RWPE2 (cell line): ENCODE measurements around the gene ZBBX.

Experiments used
- ATAC-seq: fragments of 200-7000 bp; cut with Tn5 transposase; 3 replicates; pipeline ENCODE4 v1.9.1; 2021; ENCODE audit warnings: low read depth
- DNase-seq: peaks from one replicate; pipeline ENCODE4 v3.0.0-alpha.2; 2020; ENCODE audit warnings: low spot score
- H3K27ac ChIP-seq: fragments of 450-650 bp; 2 replicates; pipeline ENCODE4 v1.5.1; 2017; ENCODE audit warnings: mild to moderate bottlenecking; ENCODE audit not compliant: poor library complexity, severe bottlenecking
- H3K27me3 ChIP-seq: fragments of 250-450 bp; sonication (Bioruptor Pico); 2 replicates; pipeline ENCODE4 v1.5.1; 2021; ENCODE audit warnings: mild to moderate bottlenecking, moderate library complexity; ENCODE audit not compliant: insufficient read depth, poor library complexity, severe bottlenecking
- H3K36me3 ChIP-seq: fragments of 250-450 bp; sonication (Bioruptor Pico); 2 replicates; pipeline ENCODE4 v1.5.1; 2020; ENCODE audit warnings: low read depth, mild to moderate bottlenecking, moderate library complexity
- H3K4me1 ChIP-seq: fragments of 250-450 bp; sonication (Bioruptor Pico); 2 replicates; pipeline ENCODE4 v1.5.1; 2021; ENCODE audit warnings: mild to moderate bottlenecking, moderate library complexity; ENCODE audit not compliant: insufficient read depth, poor library complexity, severe bottlenecking
- H3K4me3 ChIP-seq: fragments of 250-450 bp; sonication (Bioruptor Pico); 2 replicates; pipeline ENCODE4 v1.5.1; 2021; ENCODE audit warnings: mild to moderate bottlenecking, moderate library complexity; ENCODE audit not compliant: severe bottlenecking
- H3K9me3 ChIP-seq: fragments of 250-450 bp; sonication (Bioruptor Pico); 2 replicates; pipeline ENCODE4 v1.5.1; 2021; ENCODE audit warnings: mild to moderate bottlenecking, moderate library complexity; ENCODE audit not compliant: severe bottlenecking
- CTCF ChIP-seq: fragments of 450-650 bp; IDR thresholded peaks from one replicate; pipeline ENCODE4 v1.5.1; 2017; ENCODE audit warnings: mild to moderate bottlenecking, moderate library complexity; ENCODE audit not compliant: poor library complexity, severe bottlenecking

The ZBBX gene

GRCh38 chr3:167350245-167350862 is 29.7 kb downstream of the ZBBX start:
- Histone ChIP-seq H3K4me3 (no peak overlapping the region), H3K4me1 (no peaks in the 10 kb centered on the region), H3K9me3 (no peaks in the 10 kb centered on the region), H3K27me3 (no peaks in the 10 kb centered on the region), H3K36me3 (no peaks in the 10 kb centered on the region), H3K27ac (no peak overlapping the region)
- ATAC-seq, result no peak
- TF ChIP-seq CTCF, result peak; percentile 69
- no peak for DNase-seq

DNA sequence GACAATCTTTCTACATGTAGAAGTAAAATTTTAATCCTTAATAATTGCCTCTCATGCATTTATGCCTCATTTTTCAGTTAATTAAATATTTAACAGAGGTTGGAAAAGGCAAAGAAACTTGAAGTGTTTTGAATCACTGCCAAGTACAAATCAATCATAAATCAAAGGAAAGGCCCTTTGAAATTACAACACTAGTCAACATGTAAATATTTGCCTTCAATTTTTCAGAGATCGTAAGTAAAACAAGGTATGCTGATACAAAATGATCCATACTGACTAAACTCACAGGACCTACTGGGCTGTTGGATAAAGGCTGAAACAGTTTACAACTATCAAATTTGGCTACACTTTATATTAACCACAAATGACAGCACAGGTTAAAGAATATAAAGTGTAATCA is 33.9 kb downstream of the ZBBX start:
- TF ChIP-seq CTCF, result no peak
- no peak for ATAC-seq
- Histone ChIP-seq H3K27ac (no peak overlapping the region), H3K4me1 (no peaks in the 10 kb centered on the region), H3K4me3 (no peak overlapping the region), H3K9me3 (no peaks in the 10 kb centered on the region), H3K36me3 (no peaks in the 10 kb centered on the region), H3K27me3 (no peaks in the 10 kb centered on the region)
- no peak for DNase-seq

GRCh38 chr3:167330993-167331785 is 48.9 kb downstream of the ZBBX start:
- Histone ChIP-seq H3K27me3 (no peaks in the 10 kb centered on the region), H3K9me3 (no peaks in the 10 kb centered on the region), H3K4me1 (no peaks in the 10 kb centered on the region), H3K36me3 (no peaks in the 10 kb centered on the region), H3K27ac (no peak overlapping the region), H3K4me3 (no peak overlapping the region)
- no peak for ATAC-seq
- no peak for DNase-seq
- TF ChIP-seq CTCF, result no peak

GRCh38 chr3:167323572-167323971 is 56.5 kb downstream of the ZBBX start:
- Histone ChIP-seq H3K4me1 (no peaks in the 10 kb centered on the region), H3K9me3 (no peaks in the 10 kb centered on the region), H3K27ac (no peak overlapping the region), H3K27me3 (no peaks in the 10 kb centered on the region), H3K36me3 (no peaks in the 10 kb centered on the region), H3K4me3 (no peak overlapping the region)
- no peak for DNase-seq
- no peak for TF ChIP-seq CTCF
- ATAC-seq, result no peak

- DNase-seq (no peak), ATAC-seq (no peak)
- Histone ChIP-seq H3K27ac (no peak overlapping the region), H3K27me3 (no peaks in the 10 kb centered on the region), H3K9me3 (no peaks in the 10 kb centered on the region), H3K36me3 (no peaks in the 10 kb centered on the region), H3K4me3 (no peak overlapping the region), H3K4me1 (no peaks in the 10 kb centered on the region)
- TF ChIP-seq CTCF, result no peak
These were observed 61.0 kb downstream of the ZBBX start for GRCh38 chr3:167318996-167319615.
